ENCODE measurements around the gene CEP112. TPM values are rescaled to one million over a fixed set of nuclear protein-coding genes. Genes with fewer than 3 reads are reported as not detected.

The CEP112 gene
- total RNA-seq, 1 donor from 2014 or later, result 1.3 TPM

GRCh38 chr17:65593092-65593854 lies 598.7 kb downstream of the CEP112 start:
- Mint-ChIP-seq H3K36me3 (ENCODE audit: low read depth) (no peaks in the 10 kb centered on the region), H3K4me3 (peak overlapping the region; percentile 70), H3K9me3 (no peaks in the 10 kb centered on the region), H3K27me3 (peaks cover 7% of the 10 kb centered on the region), H3K27ac (no peak overlapping the region), H3K4me1 (peaks cover 14% of the 10 kb centered on the region)
- no peak for DNase-seq
- intact Hi-C loops (cut with micrococcal nuclease), result no loop called here

- Mint-ChIP-seq H3K36me3 (ENCODE audit: low read depth) (no peaks in the 10 kb centered on the region), H3K9me3 (no peaks in the 10 kb centered on the region), H3K4me3 (no peak overlapping the region), H3K27me3 (peaks cover 7% of the 10 kb centered on the region), H3K4me1 (peaks cover 14% of the 10 kb centered on the region), H3K27ac (no peak overlapping the region)
- intact Hi-C loops (cut with micrococcal nuclease), result no loop called here
- DNase-seq, result no peak
Measured at GRCh38 chr17:65592125-65592965, 599.6 kb downstream of the CEP112 start.

DNA sequence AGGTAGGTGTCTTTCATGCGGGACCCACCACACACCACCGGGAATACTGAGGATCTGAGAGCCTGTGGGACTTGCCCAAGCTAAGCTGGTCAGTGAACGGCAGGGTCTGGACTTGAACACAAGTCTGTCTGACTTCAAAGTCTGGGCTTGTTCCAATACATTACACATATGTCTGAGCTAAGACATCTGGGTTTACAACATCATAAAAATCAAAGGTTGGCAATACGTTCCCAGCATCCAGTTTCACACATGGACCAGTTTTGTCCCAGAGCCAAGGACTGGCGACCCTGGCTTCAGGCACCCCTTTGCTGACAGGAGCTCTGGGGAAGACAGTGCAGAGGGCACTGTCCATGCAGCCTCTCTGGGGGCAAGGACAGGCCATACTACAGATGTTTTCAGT lies 602.6 kb downstream of the CEP112 start:
- no peaks in the 10 kb centered on the region for H3K36me3 Mint-ChIP-seq (ENCODE audit: low read depth)
- H3K4me3 Mint-ChIP-seq, result no peak overlapping the region
- peaks cover 7% of the 10 kb centered on the region for H3K27me3 Mint-ChIP-seq
- H3K9me3 Mint-ChIP-seq, result no peaks in the 10 kb centered on the region
- H3K27ac Mint-ChIP-seq, result no peak overlapping the region
- intact Hi-C loops (cut with micrococcal nuclease), result no loop called here
- H3K4me1 Mint-ChIP-seq, result peaks cover 15% of the 10 kb centered on the region
- DNase-seq, result no peak

DNA sequence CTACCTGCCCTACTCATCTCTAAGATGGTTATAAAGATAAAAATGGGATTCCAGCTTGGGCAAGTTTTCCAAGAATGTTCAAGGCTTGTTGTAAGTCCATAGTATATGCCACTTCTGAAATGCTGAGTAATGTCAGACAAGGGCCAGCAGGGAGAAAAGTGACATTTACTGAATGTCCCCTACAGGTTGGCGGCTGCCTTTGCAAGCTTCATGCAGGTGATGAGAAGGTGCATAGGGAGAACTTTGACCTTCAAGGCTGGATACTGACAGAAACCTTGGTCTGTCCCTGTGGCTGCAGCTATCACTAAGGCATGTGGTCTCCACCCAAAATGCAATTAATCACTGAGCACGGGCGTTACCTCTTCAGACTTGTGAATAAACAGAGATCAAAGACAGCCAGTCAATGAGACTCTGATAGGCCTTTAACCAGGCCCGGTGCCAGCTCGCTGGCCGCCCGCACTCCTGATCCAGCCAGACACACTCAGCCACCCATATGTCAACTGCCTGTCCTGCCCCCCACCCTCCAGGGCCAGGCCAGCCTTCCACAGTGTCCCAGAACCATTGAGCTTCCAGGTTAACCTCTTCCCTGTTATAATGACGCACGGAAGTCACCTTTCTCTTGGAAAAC lies 603.6 kb downstream of the CEP112 start:
- Mint-ChIP-seq H3K9me3 (no peaks in the 10 kb centered on the region), H3K4me3 (no peak overlapping the region), H3K27me3 (peaks cover 2% of the 10 kb centered on the region)

DNA sequence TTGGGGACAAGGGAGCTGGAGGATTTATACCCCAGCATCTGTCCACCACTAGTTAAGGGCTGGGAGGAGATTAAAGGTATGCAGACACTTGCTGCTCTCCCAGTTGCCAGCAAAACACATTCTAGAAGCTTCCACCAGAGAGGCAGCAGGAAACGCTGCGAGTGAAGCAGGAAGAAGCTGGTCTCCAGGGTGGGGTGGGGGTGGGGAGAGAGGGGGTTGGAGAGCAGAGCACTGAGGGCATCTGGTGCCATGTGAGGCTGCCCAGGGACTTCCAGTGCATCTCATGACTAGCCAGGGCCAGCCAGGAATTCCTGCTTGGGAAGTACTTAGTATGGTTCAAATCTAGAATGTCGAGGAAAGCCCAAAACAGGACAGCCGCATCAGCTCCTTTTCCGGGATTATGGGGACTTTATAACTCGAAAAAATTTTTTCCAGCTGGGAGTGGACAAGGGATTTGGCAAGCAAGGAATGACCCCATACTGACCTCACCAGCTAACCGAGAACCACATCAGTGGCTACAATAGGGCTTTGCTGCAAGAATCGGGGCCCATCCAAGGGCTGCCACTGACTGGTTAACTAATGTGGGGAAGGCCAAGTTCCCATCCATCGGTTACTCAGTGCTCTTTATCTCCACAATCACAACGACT lies 604.3 kb downstream of the CEP112 start:
- peaks cover 10% of the 10 kb centered on the region for H3K4me1 Mint-ChIP-seq
- H3K36me3 Mint-ChIP-seq (ENCODE audit: low read depth), result no peaks in the 10 kb centered on the region
- H3K27me3 Mint-ChIP-seq, result no peaks in the 10 kb centered on the region
- H3K4me3 Mint-ChIP-seq, result no peak overlapping the region
- no peak overlapping the region for H3K27ac Mint-ChIP-seq
- H3K9me3 Mint-ChIP-seq, result no peaks in the 10 kb centered on the region
- DNase-seq, result no peak
- intact Hi-C loops (cut with micrococcal nuclease), result no loop called here

More for the DNA sequence above, 603.6 kb downstream of the CEP112 start:
- H3K36me3 Mint-ChIP-seq (ENCODE audit: low read depth), result no peaks in the 10 kb centered on the region
- no peak overlapping the region for H3K27ac Mint-ChIP-seq
- intact Hi-C loops (cut with micrococcal nuclease), result no loop called here
- peaks cover 10% of the 10 kb centered on the region for H3K4me1 Mint-ChIP-seq
- DNase-seq, result no peak

DNA sequence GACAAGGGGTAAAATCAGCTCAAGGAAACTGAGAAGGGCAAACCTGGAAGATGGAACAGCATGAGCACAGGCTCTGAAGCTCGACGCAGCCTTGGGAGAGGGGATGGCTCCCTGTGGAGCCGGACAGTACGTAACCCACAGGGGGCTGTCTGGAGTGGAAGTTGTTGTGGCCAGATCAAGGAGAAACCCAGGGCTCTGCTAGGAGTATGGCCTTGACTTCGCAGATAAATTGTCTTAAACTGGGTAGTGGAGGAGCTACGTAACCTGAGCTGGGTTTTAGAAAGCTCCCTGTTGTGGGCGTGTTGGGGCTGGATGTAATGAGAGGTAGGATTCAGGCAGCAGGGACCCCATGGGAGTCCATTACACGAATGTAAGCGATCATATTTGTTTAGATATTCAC lies 605.0 kb downstream of the CEP112 start:
- Mint-ChIP-seq H3K9me3 (no peaks in the 10 kb centered on the region), H3K4me3 (no peak overlapping the region), H3K27ac (no peak overlapping the region), H3K4me1 (peaks cover 10% of the 10 kb centered on the region), H3K27me3 (no peaks in the 10 kb centered on the region), H3K36me3 (ENCODE audit: low read depth) (no peaks in the 10 kb centered on the region)
- intact Hi-C loops (cut with micrococcal nuclease), result no loop called here
- DNase-seq, result no peak

Other genes with a start within 250 kb of the CEP112 start
- not detected in 2 replicates for gene APOH, start 37.3 kb upstream of the CEP112 start, total RNA-seq
- gene PRKCA, start 110.5 kb upstream of the CEP112 start, total RNA-seq, result 164 TPM in 2 replicates

Measured in activated CD4-positive, alpha-beta T cell treated with anti-CD3 and anti-CD28 coated beads, Interleukin-2, amount 10 ng/mL, durations not matched to agents 24 days and 14 days (primary cell).